OCI-LY3 (cell line): ENCODE results near the gene SULT1A2.

ENCODE experiments used
- EZH2phosphoT487 ChIP-seq: fragments of 200-600 bp; shearing (Covaris generic); IDR thresholded peaks from 2 replicates; pipeline ENCODE4 v1.6.1; 2018; ENCODE audit warnings: antibody characterized with exemption, mixed run types, low read depth
- TF ChIP-seq, protein P1 (sequence below): fragments of 200-600, 300-600 bp; sonication (generic); IDR thresholded peaks from 2 replicates; pipeline ENCODE4 v1.5.1; 2014; ENCODE audit warnings: antibody characterized with exemption, low read length, low read depth

DNA sequence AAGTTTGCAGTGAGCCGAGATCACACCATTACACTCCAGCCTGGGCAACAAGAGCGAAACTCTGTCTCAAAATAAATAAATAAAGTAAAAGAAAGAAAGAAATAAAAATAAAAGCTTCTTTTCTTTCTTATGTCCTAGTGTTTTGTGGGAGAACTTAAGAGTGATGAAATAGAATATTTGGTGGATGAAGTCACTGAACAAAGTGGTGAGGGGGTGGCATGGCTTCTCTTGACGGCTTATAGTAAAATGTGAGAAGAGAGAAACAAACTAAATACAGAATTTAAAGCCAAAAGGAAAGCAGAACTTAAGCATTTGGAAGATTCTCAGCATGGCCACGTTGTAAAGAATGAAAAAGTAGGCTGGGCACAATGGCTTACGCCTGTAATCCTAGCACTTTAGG is 27.8 kb downstream of the SULT1A2 start:
- TF ChIP-seq, protein P1, sequence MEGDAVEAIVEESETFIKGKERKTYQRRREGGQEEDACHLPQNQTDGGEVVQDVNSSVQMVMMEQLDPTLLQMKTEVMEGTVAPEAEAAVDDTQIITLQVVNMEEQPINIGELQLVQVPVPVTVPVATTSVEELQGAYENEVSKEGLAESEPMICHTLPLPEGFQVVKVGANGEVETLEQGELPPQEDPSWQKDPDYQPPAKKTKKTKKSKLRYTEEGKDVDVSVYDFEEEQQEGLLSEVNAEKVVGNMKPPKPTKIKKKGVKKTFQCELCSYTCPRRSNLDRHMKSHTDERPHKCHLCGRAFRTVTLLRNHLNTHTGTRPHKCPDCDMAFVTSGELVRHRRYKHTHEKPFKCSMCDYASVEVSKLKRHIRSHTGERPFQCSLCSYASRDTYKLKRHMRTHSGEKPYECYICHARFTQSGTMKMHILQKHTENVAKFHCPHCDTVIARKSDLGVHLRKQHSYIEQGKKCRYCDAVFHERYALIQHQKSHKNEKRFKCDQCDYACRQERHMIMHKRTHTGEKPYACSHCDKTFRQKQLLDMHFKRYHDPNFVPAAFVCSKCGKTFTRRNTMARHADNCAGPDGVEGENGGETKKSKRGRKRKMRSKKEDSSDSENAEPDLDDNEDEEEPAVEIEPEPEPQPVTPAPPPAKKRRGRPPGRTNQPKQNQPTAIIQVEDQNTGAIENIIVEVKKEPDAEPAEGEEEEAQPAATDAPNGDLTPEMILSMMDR: no peak
- TF ChIP-seq EZH2phosphoT487: no peak
